SU-DHL-6 (cell line): ENCODE results near the gene FARS2.

ENCODE experiments used
- H2AFZ ChIP-seq: fragments of 200-600 bp; sonication (generic); 2 replicates; pipeline ENCODE4 v1.6.1; 2014; ENCODE audit warnings: low read depth, mild to moderate bottlenecking, moderate library complexity, mixed read lengths, antibody characterized with exemption, low read length; ENCODE audit not compliant: severe bottlenecking
- H3F3A ChIP-seq: fragments of 200-600 bp; shearing (Covaris generic); 2 replicates; pipeline ENCODE4 v1.6.0; 2016; ENCODE audit warnings: antibody characterized with exemption, mild to moderate bottlenecking; ENCODE audit not compliant: insufficient read depth
- H3K27ac ChIP-seq: fragments of 200-600 bp; sonication (generic); 2 replicates; pipeline ENCODE4 v1.5.1; 2016; ENCODE audit warnings: low read depth, mild to moderate bottlenecking, low read length, moderate library complexity, mixed read lengths
- H3K27me3 ChIP-seq: fragments of 200-600 bp; sonication (generic), shearing (Covaris generic); 2 replicates; pipeline ENCODE4 v1.6.0; 2014; ENCODE audit warnings: mild to moderate bottlenecking, low read length
- H3K36me3 ChIP-seq: fragments of 200-600 bp; sonication (generic); 2 replicates; pipeline ENCODE4 v1.6.1; 2014; ENCODE audit warnings: mild to moderate bottlenecking, low read length, mixed read lengths
- H3K4me2 ChIP-seq: fragments of 300-600, 200-600 bp; shearing (Covaris generic), sonication (generic); 2 replicates; pipeline ENCODE4 v1.6.0; 2014; ENCODE audit warnings: low read length, low read depth, mild to moderate bottlenecking; ENCODE audit not compliant: poor library complexity, severe bottlenecking
- H3K4me3 ChIP-seq: fragments of 200-600 bp; sonication (generic); 2 replicates; pipeline ENCODE4 v1.5.1; 2014; ENCODE audit warnings: antibody characterized with exemption, low read length, mild to moderate bottlenecking, mixed read lengths; ENCODE audit not compliant: insufficient read depth, poor library complexity, severe bottlenecking
- H3K79me2 ChIP-seq: fragments of 200-600 bp; sonication (generic); 2 replicates; pipeline ENCODE4 v1.6.1; 2014; ENCODE audit warnings: mild to moderate bottlenecking, low read length, moderate library complexity; ENCODE audit not compliant: insufficient read depth
- H3K9ac ChIP-seq: fragments of 200-600 bp; sonication (generic); 2 replicates; pipeline ENCODE4 v1.7.0; 2014; ENCODE audit warnings: mild to moderate bottlenecking, low read length
- H3K9me2 ChIP-seq: fragments of 200-600 bp; sonication (generic); replicated peaks from 2 replicates; pipeline ENCODE4 v1.6.1; 2014; ENCODE audit warnings: low read length; ENCODE audit not compliant: insufficient read depth
- H3K9me3 ChIP-seq: fragments of 200-600 bp; sonication (generic); 2 replicates; pipeline ENCODE4 v1.6.1; 2014; ENCODE audit warnings: low read length, mixed read lengths; ENCODE audit not compliant: insufficient read depth
- H4K20me1 ChIP-seq: fragments of 200-600 bp; sonication (generic); 2 replicates; pipeline ENCODE4 v1.6.1; 2014; ENCODE audit warnings: low read depth, mild to moderate bottlenecking, antibody characterized with exemption, low read length, moderate library complexity, mixed read lengths
- CTCF ChIP-seq: fragments of 200-600 bp; sonication (generic); IDR thresholded peaks from one replicate; pipeline ENCODE4 v1.5.1; 2017; ENCODE audit warnings: antibody characterized with exemption, mild to moderate bottlenecking, low read length, moderate library complexity; ENCODE audit not compliant: insufficient read depth, poor library complexity, severe bottlenecking
- EZH2phosphoT487 ChIP-seq: fragments of 200-600 bp; sonication (generic), shearing (Covaris generic); conservative IDR thresholded peaks from 2 replicates; pipeline ENCODE4 v1.6.1; 2018; ENCODE audit warnings: mild to moderate bottlenecking, antibody characterized with exemption, low read length, moderate library complexity, mixed read lengths

The FARS2 gene

GRCh38 chr6:5231289-5231688 lies 30.0 kb upstream of the FARS2 start:
- Histone ChIP-seq H3K27ac (no peak overlapping the region), H3K79me2 (no peaks in the 10 kb centered on the region), H3K9me3 (no peaks in the 10 kb centered on the region), H3K4me3 (no peak overlapping the region), H3F3A (no peaks in the 10 kb centered on the region), H2AFZ (no peak overlapping the region), H3K9me2 (no peaks in the 10 kb centered on the region), H3K4me2 (no peak overlapping the region), H3K36me3 (no peaks in the 10 kb centered on the region), H4K20me1 (no peaks in the 10 kb centered on the region), H3K9ac (no peak overlapping the region), H3K27me3 (no peaks in the 10 kb centered on the region)
- no peak for TF ChIP-seq EZH2phosphoT487
- no peak for TF ChIP-seq CTCF

GRCh38 chr6:5234874-5235273 lies 26.4 kb upstream of the FARS2 start:
- no peaks in the 10 kb centered on the region for H3K9me3 ChIP-seq
- H3K79me2 ChIP-seq: peaks cover 2% of the 10 kb centered on the region; the same call in 1 of the 2 replicates
- H3K27ac ChIP-seq: no peak overlapping the region
- no peak overlapping the region for H3K9ac ChIP-seq
- no peaks in the 10 kb centered on the region for H4K20me1 ChIP-seq
- no peak for TF ChIP-seq CTCF
- no peak for TF ChIP-seq EZH2phosphoT487
- H3K9me2 ChIP-seq: no peaks in the 10 kb centered on the region
- H3K4me2 ChIP-seq: no peak overlapping the region
- no peaks in the 10 kb centered on the region for H3F3A ChIP-seq
- no peaks in the 10 kb centered on the region for H3K27me3 ChIP-seq
- H3K4me3 ChIP-seq: no peak overlapping the region
- H3K36me3 ChIP-seq: no peaks in the 10 kb centered on the region
- no peak overlapping the region for H2AFZ ChIP-seq

GRCh38 chr6:5235830-5236229 lies 25.5 kb upstream of the FARS2 start:
- H4K20me1 ChIP-seq: no peaks in the 10 kb centered on the region
- H3K36me3 ChIP-seq: no peaks in the 10 kb centered on the region
- no peak overlapping the region for H3K4me2 ChIP-seq
- no peaks in the 10 kb centered on the region for H3K27me3 ChIP-seq
- H3K4me3 ChIP-seq: no peak overlapping the region
- H3K79me2 ChIP-seq: peaks cover 6% of the 10 kb centered on the region; the same call in 1 of the 2 replicates
- H3K9me3 ChIP-seq: no peaks in the 10 kb centered on the region
- no peaks in the 10 kb centered on the region for H3F3A ChIP-seq
- no peaks in the 10 kb centered on the region for H3K9me2 ChIP-seq
- H2AFZ ChIP-seq: no peak overlapping the region
- TF ChIP-seq EZH2phosphoT487: no peak
- no peak for TF ChIP-seq CTCF
- no peak overlapping the region for H3K27ac ChIP-seq
- no peak overlapping the region for H3K9ac ChIP-seq

GRCh38 chr6:5237805-5238204 lies 23.5 kb upstream of the FARS2 start:
- peaks cover 6% of the 10 kb centered on the region; the same call in 1 of the 2 replicates for H3K79me2 ChIP-seq

More at GRCh38 chr6:5237805-5238204, 23.5 kb upstream of the FARS2 start:
- Histone ChIP-seq H2AFZ (no peak overlapping the region), H3K9me2 (no peaks in the 10 kb centered on the region), H3K27ac (no peak overlapping the region), H3K9ac (no peak overlapping the region), H3F3A (no peaks in the 10 kb centered on the region), H3K36me3 (no peaks in the 10 kb centered on the region), H3K4me2 (no peak overlapping the region), H4K20me1 (no peaks in the 10 kb centered on the region), H3K4me3 (no peak overlapping the region), H3K9me3 (no peaks in the 10 kb centered on the region), H3K27me3 (no peaks in the 10 kb centered on the region)
- TF ChIP-seq EZH2phosphoT487: no peak
- TF ChIP-seq CTCF: no peak
